OCI-LY1 (cell line): ENCODE measurements around the gene ERG.

Source experiments
- H2AFZ ChIP-seq: fragments of 200-600 bp; sonication (generic), shearing (Covaris generic); 2 replicates; pipeline ENCODE4 v1.6.0; 2014; ENCODE audit warnings: antibody characterized with exemption, mild to moderate bottlenecking, low read length
- H3F3A ChIP-seq: fragments of 200-600 bp; sonication (generic), shearing (Covaris generic); 2 replicates; pipeline ENCODE4 v1.6.0; 2014; ENCODE audit warnings: mild to moderate bottlenecking, antibody characterized with exemption, low read length, moderate library complexity; ENCODE audit not compliant: insufficient read depth
- H3K27ac ChIP-seq: fragments of 200-600 bp; sonication (generic); 2 replicates; pipeline ENCODE4 v1.5.1; 2014; ENCODE audit warnings: low read length, mixed run types, mild to moderate bottlenecking, low read depth; ENCODE audit not compliant: poor library complexity, severe bottlenecking
- H3K27me3 ChIP-seq: fragments of 200-600 bp; sonication (generic); 2 replicates; pipeline ENCODE4 v1.6.0; 2014; ENCODE audit warnings: antibody characterized with exemption, mild to moderate bottlenecking, low read length, moderate library complexity; ENCODE audit not compliant: insufficient read depth
- H3K36me3 ChIP-seq: fragments of 200-600 bp; sonication (generic); 2 replicates; pipeline ENCODE4 v1.6.1; 2014; ENCODE audit warnings: mild to moderate bottlenecking, antibody characterized with exemption, low read length, moderate library complexity, mixed read lengths; ENCODE audit not compliant: insufficient read depth
- H3K4me1 ChIP-seq: fragments of 200-600 bp; sonication (generic); 2 replicates; pipeline ENCODE4 v1.5.1; 2014; ENCODE audit warnings: mild to moderate bottlenecking, low read length, moderate library complexity; ENCODE audit not compliant: insufficient read depth, severe bottlenecking
- H3K4me2 ChIP-seq: fragments of 200-600 bp; sonication (generic), shearing (Covaris generic); 2 replicates; pipeline ENCODE4 v1.6.1; 2014; ENCODE audit warnings: low read length
- H3K4me3 ChIP-seq: fragments of 200-600 bp; sonication (generic); 2 replicates; pipeline ENCODE4 v1.5.1; 2014; ENCODE audit warnings: low read length, low read depth, mild to moderate bottlenecking, mixed read lengths; ENCODE audit not compliant: poor library complexity, severe bottlenecking
- H3K79me2 ChIP-seq: fragments of 200-600 bp; shearing (Covaris generic); 2 replicates; pipeline ENCODE4 v1.6.1; 2016; ENCODE audit warnings: mixed run types, low read length, mixed read lengths; ENCODE audit not compliant: insufficient read depth
- H3K9ac ChIP-seq: fragments of 200-600 bp; sonication (generic), shearing (Covaris generic); 2 replicates; pipeline ENCODE4 v1.6.1; 2014; ENCODE audit warnings: mild to moderate bottlenecking, low read length, mixed read lengths
- H3K9me2 ChIP-seq: fragments of 200-600 bp; sonication (generic), shearing (Covaris generic); 2 replicates; pipeline ENCODE4 v1.6.1; 2014; ENCODE audit warnings: low read depth, mild to moderate bottlenecking, low read length, mixed read lengths
- H3K9me3 ChIP-seq: fragments of 200-600 bp; shearing (Covaris generic); 2 replicates; pipeline ENCODE4 v1.6.1; 2014; ENCODE audit warnings: low read length, mixed read lengths
- H4K20me1 ChIP-seq: fragments of 200-600 bp; sonication (generic), shearing (Covaris generic); 2 replicates; pipeline ENCODE4 v1.6.0; 2016; ENCODE audit warnings: mild to moderate bottlenecking, low read length; ENCODE audit not compliant: insufficient read depth
- EZH2 ChIP-seq: fragments of 200-600 bp; sonication (generic), shearing (Covaris generic); IDR thresholded peaks from 2 replicates; pipeline ENCODE4 v1.8.0; 2017; ENCODE audit warnings: borderline replicate concordance, mixed run types, mild to moderate bottlenecking, antibody characterized with exemption, low read length, moderate library complexity, mixed read lengths
- TF ChIP-seq, protein P1 (sequence below): fragments of 200-600 bp; sonication (generic), shearing (Covaris generic); IDR thresholded peaks from 2 replicates; pipeline ENCODE4 v1.5.1; 2017; ENCODE audit warnings: mild to moderate bottlenecking, antibody characterized with exemption, low read length, moderate library complexity, mixed read lengths

ERG gene

DNA sequence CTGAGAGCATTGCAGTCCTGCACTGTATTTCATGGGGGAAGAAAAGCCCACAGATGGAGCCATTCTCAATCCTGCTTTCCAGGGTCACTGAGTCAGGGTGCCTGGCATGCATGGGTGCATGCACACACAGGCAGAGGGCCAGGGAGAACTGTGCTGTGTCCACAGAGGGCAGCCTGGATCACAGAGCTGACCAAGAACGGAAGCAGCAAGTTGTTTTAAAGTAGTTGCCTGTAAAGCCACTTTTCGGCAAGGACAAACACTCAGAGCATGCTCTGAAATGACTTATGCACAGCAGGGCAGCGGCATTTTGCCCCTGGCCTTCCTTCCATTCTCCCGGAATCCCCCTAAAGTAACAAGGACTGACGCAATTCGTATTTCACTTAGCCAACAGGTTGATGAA lies 3.6 kb downstream of the ERG start:
- Histone ChIP-seq H3K9me3 (no peaks in the 10 kb centered on the region), H3K27me3 (no peaks in the 10 kb centered on the region), H2AFZ (no peak overlapping the region), H3K36me3 (no peaks in the 10 kb centered on the region), H3K27ac (no peak overlapping the region), H3K79me2 (no peaks in the 10 kb centered on the region), H3K4me3 (no peak overlapping the region), H3K4me2 (no peak overlapping the region), H4K20me1 (no peaks in the 10 kb centered on the region), H3K4me1 (no peaks in the 10 kb centered on the region), H3K9me2 (no peaks in the 10 kb centered on the region), H3K9ac (no peak overlapping the region), H3F3A (no peaks in the 10 kb centered on the region)
- TF ChIP-seq, protein P1, sequence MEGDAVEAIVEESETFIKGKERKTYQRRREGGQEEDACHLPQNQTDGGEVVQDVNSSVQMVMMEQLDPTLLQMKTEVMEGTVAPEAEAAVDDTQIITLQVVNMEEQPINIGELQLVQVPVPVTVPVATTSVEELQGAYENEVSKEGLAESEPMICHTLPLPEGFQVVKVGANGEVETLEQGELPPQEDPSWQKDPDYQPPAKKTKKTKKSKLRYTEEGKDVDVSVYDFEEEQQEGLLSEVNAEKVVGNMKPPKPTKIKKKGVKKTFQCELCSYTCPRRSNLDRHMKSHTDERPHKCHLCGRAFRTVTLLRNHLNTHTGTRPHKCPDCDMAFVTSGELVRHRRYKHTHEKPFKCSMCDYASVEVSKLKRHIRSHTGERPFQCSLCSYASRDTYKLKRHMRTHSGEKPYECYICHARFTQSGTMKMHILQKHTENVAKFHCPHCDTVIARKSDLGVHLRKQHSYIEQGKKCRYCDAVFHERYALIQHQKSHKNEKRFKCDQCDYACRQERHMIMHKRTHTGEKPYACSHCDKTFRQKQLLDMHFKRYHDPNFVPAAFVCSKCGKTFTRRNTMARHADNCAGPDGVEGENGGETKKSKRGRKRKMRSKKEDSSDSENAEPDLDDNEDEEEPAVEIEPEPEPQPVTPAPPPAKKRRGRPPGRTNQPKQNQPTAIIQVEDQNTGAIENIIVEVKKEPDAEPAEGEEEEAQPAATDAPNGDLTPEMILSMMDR: no peak
- no peak for TF ChIP-seq EZH2

DNA sequence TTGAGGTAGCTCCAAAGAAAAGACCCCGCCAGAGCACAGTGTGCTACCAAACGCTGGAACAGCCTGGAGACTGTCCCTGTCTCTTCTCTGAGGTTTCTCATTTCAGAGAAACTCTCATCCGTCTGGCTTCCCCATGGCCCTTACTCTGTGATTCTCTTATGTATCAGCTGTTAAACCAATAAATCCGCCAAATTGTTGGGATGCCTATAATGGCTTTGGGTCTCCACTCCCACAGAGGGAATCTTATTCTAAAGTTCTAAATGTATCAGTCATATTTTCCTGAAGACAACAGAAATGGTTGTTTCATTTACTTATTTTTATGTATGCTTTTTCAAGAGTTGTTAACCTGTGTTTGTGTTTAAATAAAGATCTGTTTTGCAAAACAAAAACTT lies 4.0 kb downstream of the ERG start:
- TF ChIP-seq, protein P1: no peak
- no peak for TF ChIP-seq EZH2
- no peak overlapping the region for H2AFZ ChIP-seq
- H3K79me2 ChIP-seq: no peaks in the 10 kb centered on the region
- no peak overlapping the region for H3K9ac ChIP-seq
- H3K27me3 ChIP-seq: no peaks in the 10 kb centered on the region
- H3F3A ChIP-seq: no peaks in the 10 kb centered on the region
- H3K4me3 ChIP-seq: no peak overlapping the region
- no peaks in the 10 kb centered on the region for H3K4me1 ChIP-seq
- H4K20me1 ChIP-seq: no peaks in the 10 kb centered on the region
- no peak overlapping the region for H3K4me2 ChIP-seq
- H3K27ac ChIP-seq: no peak overlapping the region
- no peaks in the 10 kb centered on the region for H3K9me3 ChIP-seq
- H3K9me2 ChIP-seq: no peaks in the 10 kb centered on the region
- H3K36me3 ChIP-seq: no peaks in the 10 kb centered on the region

DNA sequence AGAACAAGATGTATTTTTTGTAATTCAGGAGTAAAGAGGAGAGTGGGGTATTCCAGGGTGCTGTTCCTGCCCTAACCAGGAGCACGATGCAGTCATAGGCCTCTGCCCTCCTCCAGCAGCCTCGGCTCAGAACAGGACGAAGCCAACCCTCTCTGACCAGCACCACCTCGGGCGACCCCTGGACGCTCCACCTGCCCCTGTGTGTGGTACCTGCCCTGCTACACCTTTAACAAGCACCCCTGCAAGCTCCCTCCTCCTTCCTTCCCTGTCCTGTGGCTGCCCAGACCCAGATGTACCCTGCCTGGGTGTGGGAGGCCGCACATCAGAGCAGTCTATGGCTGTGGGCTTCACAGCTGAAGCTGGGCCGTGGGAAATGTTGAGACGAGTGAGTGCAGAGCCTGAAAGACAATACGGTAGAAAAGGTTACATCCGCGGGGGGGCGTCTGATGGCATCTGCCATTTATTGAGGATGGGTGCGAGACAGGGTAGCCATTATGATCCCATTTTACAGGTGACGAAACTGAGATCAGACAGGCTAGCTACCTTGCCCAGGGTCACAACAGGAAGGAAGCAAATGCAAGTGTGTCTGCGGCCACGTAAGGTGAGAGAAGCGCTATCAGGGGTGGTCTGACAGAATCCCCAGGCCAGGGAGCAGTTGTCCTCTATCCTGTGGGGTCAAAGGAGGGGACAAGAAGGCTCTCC lies 4.6 kb downstream of the ERG start:
- no peaks in the 10 kb centered on the region for H3K79me2 ChIP-seq
- no peaks in the 10 kb centered on the region for H3F3A ChIP-seq
- H4K20me1 ChIP-seq: no peaks in the 10 kb centered on the region
- no peaks in the 10 kb centered on the region for H3K27me3 ChIP-seq
- H3K9me2 ChIP-seq: no peaks in the 10 kb centered on the region
- H3K36me3 ChIP-seq: no peaks in the 10 kb centered on the region
- no peaks in the 10 kb centered on the region for H3K4me1 ChIP-seq
- H3K9me3 ChIP-seq: no peaks in the 10 kb centered on the region
- no peak overlapping the region for H2AFZ ChIP-seq
- no peak overlapping the region for H3K4me2 ChIP-seq
- no peak overlapping the region for H3K4me3 ChIP-seq
- H3K9ac ChIP-seq: no peak overlapping the region
- H3K27ac ChIP-seq: no peak overlapping the region
- TF ChIP-seq EZH2: no peak
- TF ChIP-seq, protein P1: no peak
